Ishikawa (cell line): Measurements from ENCODE around the gene SDCCAG8.

Experiments
- EP300 ChIP-seq: IDR thresholded peaks from 2 replicates; pipeline ENCODE4 v1.6.1; 2012; ENCODE audit warnings: borderline replicate concordance
- FOXM1 ChIP-seq: IDR thresholded peaks from 2 replicates; pipeline ENCODE4 v1.6.1; 2012; ENCODE audit warnings: low read depth, borderline replicate concordance
- NFIC ChIP-seq: IDR thresholded peaks from 2 replicates; pipeline ENCODE4 v1.6.1; 2012
- TAF1 ChIP-seq: IDR thresholded peaks from 2 replicates; pipeline ENCODE4 v1.6.1; 2012; ENCODE audit warnings: low read depth, mild to moderate bottlenecking
- USF1 ChIP-seq: IDR thresholded peaks from 2 replicates; pipeline ENCODE4 v1.6.1; 2012
- YY1 ChIP-seq: IDR thresholded peaks from 2 replicates; pipeline ENCODE4 v1.6.1; 2012; ENCODE audit warnings: low read depth

- TF ChIP-seq EP300 (no peak), USF1 (no peak), YY1 (no peak), NFIC (no peak), TAF1 (no peak), FOXM1 (no peak)
Observed at GRCh38 chr1:243443557-243443956, 187.7 kb downstream of the SDCCAG8 start.
